Breast epithelium (tissue), 3 donors: Measurements from ENCODE around the gene MYLK3.

Source experiments
- CTCF ChIP-seq, 3 donors: fragments of 450-650 bp; IDR thresholded peaks; one replicate each; pipeline ENCODE4 v1.5.1; 2016 to 2017; ENCODE audit warnings: antibody characterized with exemption in 3 of 3, mild to moderate bottlenecking in 3 of 3, moderate library complexity in 3 of 3
- POLR2A ChIP-seq: fragments of 450-650 bp; IDR thresholded peaks from one replicate; pipeline ENCODE4 v1.6.1; 2016; ENCODE audit warnings: antibody characterized with exemption, mild to moderate bottlenecking, moderate library complexity

- TF ChIP-seq CTCF (IDR thresholded peaks at IDR 0.05) (no peak), POLR2A (no peak)
These were observed 19.3 kb downstream of the MYLK3 start for GRCh38 chr16:46728806-46729205.
